ENCODE data around the gene LPP. TPM values are rescaled to one million over a fixed set of nuclear protein-coding genes. Genes with fewer than 3 reads are reported as not detected.

Gene LPP
- total RNA-seq, 1 donor from 2014 or later = 184 TPM

DNA sequence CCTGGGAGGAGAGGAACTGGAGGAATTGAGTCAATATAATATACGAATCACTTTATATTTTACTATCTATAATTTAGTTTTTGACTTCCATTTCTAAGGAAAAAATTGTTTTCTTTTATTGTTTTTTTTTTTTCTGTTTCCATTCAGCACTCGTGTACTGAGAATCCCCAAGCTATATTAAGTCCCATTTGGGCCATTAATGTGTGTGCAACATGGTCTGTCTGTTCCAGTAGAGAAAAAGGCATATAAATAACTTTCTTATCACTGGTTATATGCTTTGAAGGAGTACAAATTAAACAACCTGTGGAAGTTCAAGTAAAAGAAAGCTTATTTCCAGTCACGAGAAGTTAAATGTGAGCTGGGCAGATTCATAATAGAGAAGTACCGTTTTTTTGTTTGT is 518.9 kb downstream of the LPP start:
- no peaks in the 10 kb centered on the region for H3K27me3 Mint-ChIP-seq (ENCODE audit: unreplicated experiment)
- peaks cover 34% of the 10 kb centered on the region for H3K4me1 Mint-ChIP-seq (ENCODE audit: unreplicated experiment)
- H3K9me3 Mint-ChIP-seq (ENCODE audit: unreplicated experiment) = peaks cover 5% of the 10 kb centered on the region
- peak overlapping the region; percentile 73 for H3K27ac Mint-ChIP-seq (ENCODE audit: unreplicated experiment)
- no peak overlapping the region for H3K4me3 Mint-ChIP-seq (ENCODE audit: unreplicated experiment)
- no peak for DNase-seq (ENCODE audit: extremely low spot score, unreplicated experiment)
- TF ChIP-seq, protein P1, sequence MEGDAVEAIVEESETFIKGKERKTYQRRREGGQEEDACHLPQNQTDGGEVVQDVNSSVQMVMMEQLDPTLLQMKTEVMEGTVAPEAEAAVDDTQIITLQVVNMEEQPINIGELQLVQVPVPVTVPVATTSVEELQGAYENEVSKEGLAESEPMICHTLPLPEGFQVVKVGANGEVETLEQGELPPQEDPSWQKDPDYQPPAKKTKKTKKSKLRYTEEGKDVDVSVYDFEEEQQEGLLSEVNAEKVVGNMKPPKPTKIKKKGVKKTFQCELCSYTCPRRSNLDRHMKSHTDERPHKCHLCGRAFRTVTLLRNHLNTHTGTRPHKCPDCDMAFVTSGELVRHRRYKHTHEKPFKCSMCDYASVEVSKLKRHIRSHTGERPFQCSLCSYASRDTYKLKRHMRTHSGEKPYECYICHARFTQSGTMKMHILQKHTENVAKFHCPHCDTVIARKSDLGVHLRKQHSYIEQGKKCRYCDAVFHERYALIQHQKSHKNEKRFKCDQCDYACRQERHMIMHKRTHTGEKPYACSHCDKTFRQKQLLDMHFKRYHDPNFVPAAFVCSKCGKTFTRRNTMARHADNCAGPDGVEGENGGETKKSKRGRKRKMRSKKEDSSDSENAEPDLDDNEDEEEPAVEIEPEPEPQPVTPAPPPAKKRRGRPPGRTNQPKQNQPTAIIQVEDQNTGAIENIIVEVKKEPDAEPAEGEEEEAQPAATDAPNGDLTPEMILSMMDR (IDR thresholded peaks at IDR 0.05) = no peak
- H3K36me3 Mint-ChIP-seq (ENCODE audit: unreplicated experiment) = peaks cover 5% of the 10 kb centered on the region

DNA sequence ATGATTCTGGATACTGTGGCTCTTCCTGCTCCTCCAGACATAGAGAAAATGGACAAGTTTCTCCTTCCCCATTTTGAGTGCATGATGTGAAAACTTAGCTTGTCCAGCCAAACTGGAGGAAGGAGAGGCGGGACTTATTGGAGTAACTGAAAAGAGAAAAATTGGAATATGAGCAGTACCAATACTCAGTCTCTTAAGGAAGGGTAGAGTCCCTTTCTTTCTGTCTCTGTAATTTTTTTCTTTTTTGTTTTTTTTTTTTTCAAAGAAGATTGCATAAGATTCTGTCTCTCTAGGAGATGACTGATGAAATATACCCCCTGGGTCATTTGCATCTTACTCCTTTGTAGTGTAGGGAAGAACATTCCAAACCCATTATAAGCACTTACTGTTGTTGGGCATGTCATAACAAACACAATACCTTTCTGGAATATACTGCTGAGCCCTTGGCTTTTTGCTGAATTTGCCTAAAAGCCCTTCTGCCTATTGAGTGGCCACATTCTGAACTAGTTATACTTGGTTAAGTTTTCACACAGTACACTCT is 519.8 kb downstream of the LPP start:
- Mint-ChIP-seq H3K36me3 (ENCODE audit: unreplicated experiment) (peaks cover 4% of the 10 kb centered on the region), H3K27me3 (ENCODE audit: unreplicated experiment) (no peaks in the 10 kb centered on the region), H3K9me3 (ENCODE audit: unreplicated experiment) (peaks cover 5% of the 10 kb centered on the region), H3K27ac (ENCODE audit: unreplicated experiment) (peak overlapping the region; percentile 63), H3K4me1 (ENCODE audit: unreplicated experiment) (peaks cover 34% of the 10 kb centered on the region), H3K4me3 (ENCODE audit: unreplicated experiment) (no peak overlapping the region)
- DNase-seq (ENCODE audit: extremely low spot score, unreplicated experiment) = no peak
- TF ChIP-seq, protein P1 (IDR thresholded peaks at IDR 0.05) = no peak

DNA sequence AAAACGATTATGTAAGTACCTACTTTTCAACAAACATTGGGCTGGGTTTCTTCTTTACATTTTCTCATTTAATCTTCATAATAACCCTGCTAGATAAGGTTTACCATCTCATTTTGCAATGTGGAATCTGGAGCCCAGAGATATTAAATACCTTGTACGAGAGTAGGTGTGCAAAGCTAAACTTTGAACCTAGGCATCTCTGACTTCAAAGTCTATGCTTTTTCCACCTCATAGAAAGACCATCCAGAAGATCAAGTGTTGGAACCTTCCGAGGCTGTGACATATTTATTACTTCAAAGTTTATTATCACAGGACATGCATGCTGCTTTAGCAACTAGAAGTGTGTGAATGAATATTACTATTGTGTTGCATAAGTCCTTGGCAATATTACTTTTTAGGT is 520.6 kb downstream of the LPP start:
- H3K9me3 Mint-ChIP-seq (ENCODE audit: unreplicated experiment) = no peaks in the 10 kb centered on the region
- H3K4me3 Mint-ChIP-seq (ENCODE audit: unreplicated experiment) = no peak overlapping the region
- no peak for DNase-seq (ENCODE audit: extremely low spot score, unreplicated experiment)
- TF ChIP-seq, protein P1 (IDR thresholded peaks at IDR 0.05) = no peak
- peak overlapping the region; percentile 63 for H3K27ac Mint-ChIP-seq (ENCODE audit: unreplicated experiment)
- H3K4me1 Mint-ChIP-seq (ENCODE audit: unreplicated experiment) = peaks cover 42% of the 10 kb centered on the region
- no peaks in the 10 kb centered on the region for H3K27me3 Mint-ChIP-seq (ENCODE audit: unreplicated experiment)
- H3K36me3 Mint-ChIP-seq (ENCODE audit: unreplicated experiment) = no peaks in the 10 kb centered on the region

DNA sequence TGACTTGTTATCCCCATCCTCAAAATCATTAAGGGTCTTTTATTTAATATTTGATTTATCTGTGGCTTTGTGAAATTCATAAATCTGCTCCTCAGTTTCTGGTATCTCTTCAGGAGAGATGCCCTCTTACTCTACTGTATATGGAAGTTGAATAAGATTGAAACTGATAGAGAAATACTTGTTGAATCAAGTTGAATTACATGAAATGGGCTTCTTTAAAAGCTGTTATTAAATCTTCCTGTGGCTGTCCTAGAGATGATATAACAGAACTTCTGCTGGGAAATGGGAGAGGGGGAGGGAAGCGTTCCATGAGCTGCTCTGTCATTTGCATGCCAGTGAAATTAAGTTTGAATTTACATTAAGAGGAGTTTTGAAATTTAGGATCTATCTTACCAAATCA is 523.4 kb downstream of the LPP start:
- Mint-ChIP-seq H3K27ac (ENCODE audit: unreplicated experiment) (no peak overlapping the region), H3K27me3 (ENCODE audit: unreplicated experiment) (no peaks in the 10 kb centered on the region), H3K9me3 (ENCODE audit: unreplicated experiment) (no peaks in the 10 kb centered on the region), H3K4me1 (ENCODE audit: unreplicated experiment) (peaks cover 54% of the 10 kb centered on the region), H3K4me3 (ENCODE audit: unreplicated experiment) (no peak overlapping the region), H3K36me3 (ENCODE audit: unreplicated experiment) (no peaks in the 10 kb centered on the region)
- DNase-seq (ENCODE audit: extremely low spot score, unreplicated experiment) = no peak
- TF ChIP-seq, protein P1 (IDR thresholded peaks at IDR 0.05) = no peak

DNA sequence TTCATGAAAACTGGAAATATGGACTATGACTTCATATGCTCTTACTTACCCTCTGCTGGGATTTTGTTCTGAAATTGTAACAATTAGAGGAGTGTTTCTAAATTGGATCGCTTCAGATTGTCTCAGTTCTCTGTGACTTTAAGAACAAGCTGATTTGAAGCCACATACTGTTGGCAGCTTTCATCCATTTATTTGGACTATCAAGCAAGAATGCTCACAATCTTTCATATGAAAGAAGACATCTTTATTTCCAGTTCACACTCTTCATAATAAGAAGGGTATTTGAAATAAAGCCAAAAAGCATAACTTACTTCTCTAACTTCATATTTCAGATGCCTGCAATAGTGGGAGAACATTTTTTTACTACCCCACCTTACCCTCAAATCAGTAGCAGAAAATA is 526.2 kb downstream of the LPP start:
- H3K4me1 Mint-ChIP-seq (ENCODE audit: unreplicated experiment) = peaks cover 44% of the 10 kb centered on the region
- H3K27ac Mint-ChIP-seq (ENCODE audit: unreplicated experiment) = peak overlapping the region; percentile 94
- no peaks in the 10 kb centered on the region for H3K36me3 Mint-ChIP-seq (ENCODE audit: unreplicated experiment)
- H3K4me3 Mint-ChIP-seq (ENCODE audit: unreplicated experiment) = peak overlapping the region; percentile 44
- H3K9me3 Mint-ChIP-seq (ENCODE audit: unreplicated experiment) = no peaks in the 10 kb centered on the region
- no peak for DNase-seq (ENCODE audit: extremely low spot score, unreplicated experiment)
- TF ChIP-seq, protein P1 (IDR thresholded peaks at IDR 0.05) = no peak
- H3K27me3 Mint-ChIP-seq (ENCODE audit: unreplicated experiment) = no peaks in the 10 kb centered on the region

All from osteocyte (in vitro differentiated cells).